Left lung (tissue), 10 donors: ENCODE measurements around the gene ANGPTL8. TPM values are rescaled to one million over a fixed set of nuclear protein-coding genes. Genes with fewer than 3 reads are reported as not detected.

Source experiments
- ATAC-seq: fragments of 200-7000 bp; cut with Tn5 transposase; one replicate; pipeline ENCODE4 v1.9.1; 2020; ENCODE audit warnings: moderate library complexity
- DNase-seq, 4 donors: peaks; one replicate each; pipeline ENCODE4 v3.0.0-alpha.2; 2013 to 2020
- H3K27ac ChIP-seq, 2 donors: fragments of 200-600 bp; sonication (generic) in 1 of 2; one replicate each; pipeline versions ENCODE4 v1.5.0 to v1.8.0; 2020 to 2021
- H3K27me3 ChIP-seq, 2 donors: fragments of 200-600 bp; sonication (generic) in 1 of 2; one replicate each; pipeline versions ENCODE4 v1.5.0 to v1.8.0; 2020 to 2021
- H3K36me3 ChIP-seq, 2 donors: fragments of 200-600 bp; sonication (generic) in 1 of 2; one replicate each; pipeline versions ENCODE4 v1.5.0 to v1.8.0; 2020 to 2021
- H3K4me1 ChIP-seq, 2 donors: fragments of 200-600 bp; one replicate each; pipeline ENCODE4 v1.8.0; 2021
- H3K4me3 ChIP-seq, 2 donors: fragments of 200-600 bp; sonication (generic) in 1 of 2; one replicate each; pipeline versions ENCODE4 v1.5.0 to v1.8.0; 2020 to 2021; ENCODE audit warnings: mild to moderate bottlenecking in 1 of 2
- H3K9me3 ChIP-seq, 2 donors: fragments of 200-600 bp; sonication (generic) in 1 of 2; one replicate each; pipeline versions ENCODE4 v1.5.0 to v1.8.0; 2020 to 2021
- intact Hi-C, 2 donors: fragments of 100-400 bp; cut with DNase I; formaldehyde crosslinking; loops; one replicate each; pipeline versions ENCODE4 v1.11.2 to v1.14.2; 2022
- polyA plus RNA-seq, 6 donors: library from polyadenylated mRNA; unstranded; fragments of 120-200 nt; gene quantifications; one replicate each; pipeline ENCODE4 v1.2.1, GENCODE V29; 2013; ENCODE audit not compliant: insufficient read length in 6 of 6
- total RNA-seq, 2 donors: library from RNA; stranded (reverse); fragmentation: NEBNext Ultra II Directional; extraction: Animal tissue kit (Norgen Biotek cat#: 25700); gene quantifications; one replicate each; pipeline ENCODE4 v1.2.1, GENCODE V29; 2021
- TF ChIP-seq, protein P1 (sequence below), 2 donors: fragments of 200-600 bp; sonication (generic) in 1 of 2; IDR thresholded peaks; one replicate each; pipeline versions ENCODE4 v1.5.0 to v1.8.0; 2021; ENCODE audit warnings: antibody characterized with exemption in 2 of 2
- donor health status: DM: no; HTN: yes; CAD: no.
- donor health status: DM: no; HTN: no; CAD: no.

ANGPTL8 gene
- total and polyA plus RNA-seq, 8 donors = 0.49 to 1.3 (median 1.0) TPM; not detected in 2

DNA sequence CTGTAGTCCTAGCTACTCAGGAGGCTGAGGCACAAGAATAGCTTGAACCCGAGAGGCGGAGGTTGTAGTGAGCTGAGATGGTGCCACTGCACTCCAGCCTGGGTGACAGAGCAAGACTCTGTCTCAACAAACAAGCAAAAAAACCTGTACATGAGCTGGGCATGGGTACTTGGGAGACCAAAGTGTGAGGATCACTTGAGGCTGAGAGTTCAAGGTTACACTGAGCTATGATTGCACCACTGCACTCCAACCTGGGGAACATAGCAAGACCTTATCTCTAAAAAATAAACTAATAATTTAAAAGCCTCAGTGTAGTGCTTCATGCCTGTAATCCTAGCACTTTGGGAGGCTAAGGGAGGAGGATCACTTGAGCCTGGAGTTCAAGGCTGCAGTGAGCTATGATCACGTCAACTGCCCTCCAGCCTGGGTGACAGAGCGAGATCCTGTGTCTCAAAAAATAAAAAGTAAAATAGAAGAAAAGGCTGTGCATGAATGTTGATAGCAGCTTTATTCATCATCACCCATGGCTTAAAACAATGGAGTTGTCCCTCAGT, 35.2 kb downstream of the ANGPTL8 start:
- Histone ChIP-seq H3K9me3 (no peaks in the 10 kb centered on the region), H3K27ac (no peak overlapping the region), H3K27me3 (peaks cover 0 to 29% of the 10 kb centered on the region in 2 donors), H3K4me3 (no peak overlapping the region), H3K4me1 (peaks cover 0 to 8% of the 10 kb centered on the region in 2 donors), H3K36me3 (no peaks in the 10 kb centered on the region)
- intact Hi-C loops = no loop called here
- no peak for DNase-seq
- TF ChIP-seq, protein P1, sequence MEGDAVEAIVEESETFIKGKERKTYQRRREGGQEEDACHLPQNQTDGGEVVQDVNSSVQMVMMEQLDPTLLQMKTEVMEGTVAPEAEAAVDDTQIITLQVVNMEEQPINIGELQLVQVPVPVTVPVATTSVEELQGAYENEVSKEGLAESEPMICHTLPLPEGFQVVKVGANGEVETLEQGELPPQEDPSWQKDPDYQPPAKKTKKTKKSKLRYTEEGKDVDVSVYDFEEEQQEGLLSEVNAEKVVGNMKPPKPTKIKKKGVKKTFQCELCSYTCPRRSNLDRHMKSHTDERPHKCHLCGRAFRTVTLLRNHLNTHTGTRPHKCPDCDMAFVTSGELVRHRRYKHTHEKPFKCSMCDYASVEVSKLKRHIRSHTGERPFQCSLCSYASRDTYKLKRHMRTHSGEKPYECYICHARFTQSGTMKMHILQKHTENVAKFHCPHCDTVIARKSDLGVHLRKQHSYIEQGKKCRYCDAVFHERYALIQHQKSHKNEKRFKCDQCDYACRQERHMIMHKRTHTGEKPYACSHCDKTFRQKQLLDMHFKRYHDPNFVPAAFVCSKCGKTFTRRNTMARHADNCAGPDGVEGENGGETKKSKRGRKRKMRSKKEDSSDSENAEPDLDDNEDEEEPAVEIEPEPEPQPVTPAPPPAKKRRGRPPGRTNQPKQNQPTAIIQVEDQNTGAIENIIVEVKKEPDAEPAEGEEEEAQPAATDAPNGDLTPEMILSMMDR (IDR thresholded peaks at IDR 0.05) = no peak
- no peak for ATAC-seq

DNA sequence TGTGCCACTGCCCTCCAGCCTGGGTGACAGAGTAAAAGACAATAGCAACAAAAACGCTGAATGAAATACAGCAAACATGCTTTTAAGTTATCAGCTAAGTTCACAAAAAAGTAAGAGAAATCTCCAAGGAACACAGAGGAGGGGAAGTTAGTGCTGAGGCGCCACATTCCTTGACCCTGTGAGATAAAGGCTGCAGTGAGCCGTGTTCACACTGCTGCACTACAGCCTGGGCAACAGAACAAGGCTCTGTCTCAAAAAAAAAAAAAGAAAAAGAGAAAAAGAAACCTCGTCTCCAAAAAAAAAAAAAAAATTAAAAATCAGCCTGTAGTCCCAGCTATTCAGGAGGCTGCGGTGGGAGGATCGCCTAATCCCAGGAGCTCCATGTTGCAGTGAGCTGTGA, 39.3 kb downstream of the ANGPTL8 start:
- ATAC-seq (no peak), DNase-seq (no peak)
- Histone ChIP-seq H3K36me3 (no peaks in the 10 kb centered on the region), H3K27me3 (peaks cover 0 to 52% of the 10 kb centered on the region in 2 donors), H3K9me3 (no peaks in the 10 kb centered on the region), H3K27ac (no peak overlapping the region), H3K4me1 (peaks cover 0 to 14% of the 10 kb centered on the region in 2 donors), H3K4me3 (no peak overlapping the region)
- TF ChIP-seq, protein P1 (IDR thresholded peaks at IDR 0.05) = no peak
- intact Hi-C loops = no loop called here

DNA sequence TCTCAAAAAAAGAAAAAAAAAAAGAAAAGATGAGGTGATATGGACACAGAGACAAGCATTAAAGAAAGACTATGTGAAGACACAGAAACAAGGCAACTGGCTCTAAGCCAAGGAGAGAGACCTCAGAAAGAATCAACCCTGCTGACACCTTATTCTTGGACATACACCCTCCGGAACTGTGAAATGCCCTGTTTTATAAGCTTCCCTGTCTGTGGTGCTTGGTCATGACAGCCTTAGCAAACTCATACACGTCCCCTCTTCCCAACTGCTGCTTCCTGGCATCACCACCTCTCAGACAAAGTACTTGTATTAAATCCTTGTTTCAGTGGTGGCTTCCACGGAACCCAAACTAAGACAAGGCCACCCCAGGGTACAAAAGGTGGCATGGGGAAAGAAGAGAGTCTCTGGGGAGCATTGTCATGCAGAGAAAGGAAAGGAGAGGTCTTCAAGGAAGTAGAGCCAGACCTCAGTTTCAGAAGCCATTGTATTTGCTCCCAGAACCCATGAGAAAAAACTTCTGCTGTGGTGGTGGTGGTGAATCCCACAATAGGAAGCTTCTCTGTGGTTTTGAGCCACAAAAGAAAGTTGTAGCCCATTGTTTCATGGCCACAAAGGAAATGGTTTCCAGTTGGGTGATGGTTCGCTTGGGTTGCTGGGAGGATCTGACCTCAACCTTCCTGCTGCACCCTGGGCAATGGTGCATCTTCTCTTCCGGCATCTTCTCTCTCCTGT, 40.3 kb downstream of the ANGPTL8 start:
- DNase-seq = no peak
- TF ChIP-seq, protein P1 (IDR thresholded peaks at IDR 0.05) = no peak
- H3K27me3 ChIP-seq = peaks cover 0 to 61% of the 10 kb centered on the region in 2 donors
- H3K4me1 ChIP-seq = peaks cover 0 to 14% of the 10 kb centered on the region in 2 donors
- H3K4me3 ChIP-seq = no peak overlapping the region
- H3K27ac ChIP-seq = peak overlapping the region in 1 of 2 donors; percentile 50
- intact Hi-C loops = loop anchor here in 1 of 2 donors (10.0 kb wide), 1 partner anchor 145 kb away; no protein-coding TSS in a partner anchor
- ATAC-seq = no peak
- H3K36me3 ChIP-seq = no peaks in the 10 kb centered on the region
- no peaks in the 10 kb centered on the region for H3K9me3 ChIP-seq

DNA sequence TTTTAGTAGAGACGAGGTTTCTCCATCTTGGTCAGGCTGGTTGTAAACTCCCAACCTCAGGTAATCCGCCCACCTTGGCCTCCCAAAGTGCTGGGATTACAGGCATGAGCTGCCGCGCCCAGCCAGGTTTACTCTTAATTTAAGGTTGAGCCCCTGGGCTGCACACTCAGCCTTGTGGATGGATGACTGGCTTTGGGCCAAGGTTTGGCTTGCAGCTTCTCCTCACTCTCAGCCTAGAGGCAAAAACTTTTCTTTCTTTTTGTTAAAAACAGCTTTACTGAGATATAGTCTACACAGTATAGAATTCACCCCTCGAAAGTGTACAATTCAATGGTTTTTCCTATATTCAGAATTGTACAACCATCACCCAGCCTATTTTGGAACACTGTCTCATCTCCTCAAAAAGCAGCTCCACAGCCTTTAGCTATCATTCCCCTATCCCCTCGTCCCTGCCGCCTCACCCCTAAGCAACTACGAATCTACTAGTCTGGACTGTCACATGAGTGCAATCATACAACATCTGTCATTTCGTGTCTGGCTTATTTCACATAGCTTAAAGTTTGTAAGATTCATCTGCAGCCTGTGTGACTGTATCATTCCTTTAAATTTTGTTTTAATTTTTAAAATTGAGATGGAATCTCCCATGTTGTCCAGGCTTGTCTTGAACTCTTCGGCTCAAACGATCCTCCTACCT, 42.1 kb downstream of the ANGPTL8 start:
- intact Hi-C loops = loop anchor here in 1 of 2 donors (10.0 kb wide), 1 partner anchor 147 kb away; no protein-coding TSS in a partner anchor
- DNase-seq (peak in 1 of 4 donors; percentile 35), ATAC-seq (no peak)
- Histone ChIP-seq H3K4me1 (peaks cover 0 to 20% of the 10 kb centered on the region in 2 donors), H3K27me3 (peaks cover 0 to 52% of the 10 kb centered on the region in 2 donors), H3K4me3 (no peak overlapping the region), H3K27ac (no peak overlapping the region), H3K9me3 (no peaks in the 10 kb centered on the region), H3K36me3 (no peaks in the 10 kb centered on the region)
- TF ChIP-seq, protein P1 (IDR thresholded peaks at IDR 0.05) = no peak

DNA sequence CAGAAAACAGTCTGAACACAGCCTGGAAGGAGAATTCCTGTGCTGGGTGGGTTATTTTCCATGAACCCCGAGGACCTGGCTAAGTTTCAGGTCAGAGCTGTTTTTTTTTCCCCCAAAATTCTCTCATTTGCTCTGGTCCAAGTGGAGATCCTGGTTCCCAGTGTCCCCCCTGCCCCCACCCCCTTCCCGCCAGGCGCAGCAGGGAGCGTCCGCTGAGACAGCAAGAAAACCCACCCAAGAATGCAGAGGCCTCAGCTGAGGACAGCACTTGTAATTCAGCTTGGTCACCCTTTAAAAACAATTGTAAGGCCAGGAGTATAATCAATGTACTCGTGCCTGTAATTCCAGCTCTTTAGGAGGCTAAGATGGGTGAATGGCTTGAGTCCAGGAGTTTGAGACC, 45.1 kb downstream of the ANGPTL8 start:
- DNase-seq (no peak), ATAC-seq (no peak)
- H3K4me3 ChIP-seq = no peak overlapping the region
- no peaks in the 10 kb centered on the region for H3K9me3 ChIP-seq
- TF ChIP-seq, protein P1 (IDR thresholded peaks at IDR 0.05) = no peak
- no peaks in the 10 kb centered on the region for H3K36me3 ChIP-seq
- no peak overlapping the region for H3K27ac ChIP-seq
- H3K4me1 ChIP-seq = peaks cover 0 to 18% of the 10 kb centered on the region in 2 donors
- intact Hi-C loops = loop anchor here in 1 of 2 donors (10.0 kb wide), 1 partner anchor 150 kb away; no protein-coding TSS in a partner anchor
- peaks cover 0 to 32% of the 10 kb centered on the region in 2 donors for H3K27me3 ChIP-seq
